ENCODE data around the gene CD33. TPM values are rescaled to one million over a fixed set of nuclear protein-coding genes. Genes with fewer than 3 reads are reported as not detected.

Gene CD33
- total RNA-seq, 1 experiment from 2014 or later: 0.31 TPM

DNA sequence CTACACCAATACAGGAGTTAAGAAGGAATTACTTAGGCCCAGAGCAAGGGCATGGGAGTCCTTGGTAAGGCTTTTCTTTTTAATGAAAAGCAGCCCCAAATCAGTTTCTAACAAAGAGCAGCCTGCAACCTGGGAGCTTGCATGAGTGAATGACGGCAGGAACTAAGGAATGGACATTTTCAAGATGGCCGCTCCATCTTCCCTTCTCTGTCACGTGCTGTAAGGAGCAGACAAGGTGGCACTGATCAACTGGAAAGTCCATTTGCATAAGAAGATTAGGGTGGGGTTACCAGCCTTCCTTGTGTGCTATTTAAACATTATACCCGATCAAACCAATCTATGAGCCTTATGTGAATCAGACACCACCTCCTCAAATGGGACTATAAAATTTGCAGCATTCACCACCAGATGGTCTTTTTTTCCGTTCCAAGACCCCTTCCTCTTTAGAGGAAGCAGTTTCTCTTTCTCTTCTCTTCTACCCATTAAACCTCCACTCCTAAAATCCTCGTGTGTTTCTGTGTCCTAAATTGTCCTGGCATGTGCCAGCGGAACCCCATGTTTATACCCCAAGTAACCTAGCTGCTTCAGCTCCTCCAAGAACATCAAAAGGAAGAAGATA, 23.2 kb downstream of the CD33 start (continued):
- TF ChIP-seq, protein P1, sequence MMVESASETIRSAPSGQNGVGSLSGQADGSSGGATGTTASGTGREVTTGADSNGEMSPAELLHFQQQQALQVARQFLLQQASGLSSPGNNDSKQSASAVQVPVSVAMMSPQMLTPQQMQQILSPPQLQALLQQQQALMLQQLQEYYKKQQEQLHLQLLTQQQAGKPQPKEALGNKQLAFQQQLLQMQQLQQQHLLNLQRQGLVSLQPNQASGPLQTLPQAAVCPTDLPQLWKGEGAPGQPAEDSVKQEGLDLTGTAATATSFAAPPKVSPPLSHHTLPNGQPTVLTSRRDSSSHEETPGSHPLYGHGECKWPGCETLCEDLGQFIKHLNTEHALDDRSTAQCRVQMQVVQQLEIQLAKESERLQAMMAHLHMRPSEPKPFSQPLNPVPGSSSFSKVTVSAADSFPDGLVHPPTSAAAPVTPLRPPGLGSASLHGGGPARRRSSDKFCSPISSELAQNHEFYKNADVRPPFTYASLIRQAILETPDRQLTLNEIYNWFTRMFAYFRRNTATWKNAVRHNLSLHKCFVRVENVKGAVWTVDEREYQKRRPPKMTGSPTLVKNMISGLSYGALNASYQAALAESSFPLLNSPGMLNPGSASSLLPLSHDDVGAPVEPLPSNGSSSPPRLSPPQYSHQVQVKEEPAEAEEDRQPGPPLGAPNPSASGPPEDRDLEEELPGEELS (CRISPR knock-in tag; IDR thresholded peaks at IDR 0.05): no peak
- TF ChIP-seq TEAD4 (CRISPR knock-in tag; IDR thresholded peaks at IDR 0.05) (no peak), JAZF1 (CRISPR knock-in tag; IDR thresholded peaks at IDR 0.05) (no peak), ZNF138 (CRISPR knock-in tag; conservative IDR thresholded peaks at IDR 0.05) (no peak), JUN (CRISPR knock-in tag; IDR thresholded peaks at IDR 0.05) (no peak), SMAD3 (CRISPR knock-in tag; IDR thresholded peaks at IDR 0.05; ENCODE audit: borderline replicate concordance) (no peak)
- TF ChIP-seq, protein P2, sequence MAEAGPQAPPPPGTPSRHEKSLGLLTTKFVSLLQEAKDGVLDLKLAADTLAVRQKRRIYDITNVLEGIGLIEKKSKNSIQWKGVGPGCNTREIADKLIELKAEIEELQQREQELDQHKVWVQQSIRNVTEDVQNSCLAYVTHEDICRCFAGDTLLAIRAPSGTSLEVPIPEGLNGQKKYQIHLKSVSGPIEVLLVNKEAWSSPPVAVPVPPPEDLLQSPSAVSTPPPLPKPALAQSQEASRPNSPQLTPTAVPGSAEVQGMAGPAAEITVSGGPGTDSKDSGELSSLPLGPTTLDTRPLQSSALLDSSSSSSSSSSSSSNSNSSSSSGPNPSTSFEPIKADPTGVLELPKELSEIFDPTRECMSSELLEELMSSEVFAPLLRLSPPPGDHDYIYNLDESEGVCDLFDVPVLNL (CRISPR knock-in tag; IDR thresholded peaks at IDR 0.05; ENCODE audit: borderline replicate concordance, low read depth): no peak
- TF ChIP-seq, protein P3, sequence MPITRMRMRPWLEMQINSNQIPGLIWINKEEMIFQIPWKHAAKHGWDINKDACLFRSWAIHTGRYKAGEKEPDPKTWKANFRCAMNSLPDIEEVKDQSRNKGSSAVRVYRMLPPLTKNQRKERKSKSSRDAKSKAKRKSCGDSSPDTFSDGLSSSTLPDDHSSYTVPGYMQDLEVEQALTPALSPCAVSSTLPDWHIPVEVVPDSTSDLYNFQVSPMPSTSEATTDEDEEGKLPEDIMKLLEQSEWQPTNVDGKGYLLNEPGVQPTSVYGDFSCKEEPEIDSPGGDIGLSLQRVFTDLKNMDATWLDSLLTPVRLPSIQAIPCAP (CRISPR knock-in tag; IDR thresholded peaks at IDR 0.05): no peak
- TF ChIP-seq, protein P4, sequence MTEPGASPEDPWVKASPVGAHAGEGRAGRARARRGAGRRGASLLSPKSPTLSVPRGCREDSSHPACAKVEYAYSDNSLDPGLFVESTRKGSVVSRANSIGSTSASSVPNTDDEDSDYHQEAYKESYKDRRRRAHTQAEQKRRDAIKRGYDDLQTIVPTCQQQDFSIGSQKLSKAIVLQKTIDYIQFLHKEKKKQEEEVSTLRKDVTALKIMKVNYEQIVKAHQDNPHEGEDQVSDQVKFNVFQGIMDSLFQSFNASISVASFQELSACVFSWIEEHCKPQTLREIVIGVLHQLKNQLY (CRISPR knock-in tag; IDR thresholded peaks at IDR 0.05): no peak

DNA sequence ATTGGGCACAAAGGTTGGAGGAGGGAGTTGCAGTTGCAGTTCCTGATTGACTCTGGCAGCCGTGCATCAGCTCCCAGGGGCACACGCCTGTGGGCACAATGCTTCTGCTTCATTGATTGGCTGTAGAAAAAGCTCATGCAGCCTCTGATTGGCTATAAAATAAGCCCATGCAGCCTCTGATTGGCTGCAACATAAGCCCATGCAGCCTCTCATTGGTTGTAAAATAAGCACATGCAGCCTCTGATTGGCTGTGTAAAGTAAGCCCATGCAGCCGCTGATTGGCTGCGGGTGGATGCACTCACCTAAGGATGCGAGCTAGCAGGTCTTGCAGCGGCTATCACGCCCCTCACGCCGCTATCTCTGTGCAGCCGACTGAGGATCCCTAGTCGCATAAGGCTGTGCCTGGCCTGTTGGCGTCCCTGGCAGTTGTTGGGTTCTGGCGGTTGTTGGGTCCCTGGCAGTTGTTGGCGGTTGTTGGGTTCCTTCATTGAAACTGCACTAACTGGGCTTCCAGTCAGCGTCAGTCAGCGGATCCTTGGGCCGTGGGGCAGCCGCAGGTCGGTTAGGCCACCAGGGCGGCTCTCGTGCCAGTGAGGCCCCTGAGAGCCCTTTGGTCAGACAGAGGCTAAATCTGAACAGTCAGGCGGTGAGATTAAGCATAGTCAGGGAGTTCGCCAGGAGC, 26.0 kb downstream of the CD33 start, which contains the start of gene SIGLECL1:
TSS of gene SIGLECL1 (plus strand) at position 295 of the 682 bp plus-strand sequence. CDS start 12,993 bp downstream, outside the sequence.
- peak; percentile 60 for ATAC-seq
- 0 out of 2 replicates have a peak, but pooled peaks cover 3% of the 10 kb centered on the region for H3K4me1 Mint-ChIP-seq
- ChIA-PET CTCF (no interaction called here), POLR2A (no interaction called here)
- H3K9me3 Mint-ChIP-seq: peaks cover 11% of the 10 kb centered on the region
- no peak for TF ChIP-seq ZNF423 (CRISPR knock-in tag; IDR thresholded peaks at IDR 0.05)
- TF ChIP-seq NFYB (CRISPR knock-in tag; conservative IDR thresholded peaks at IDR 0.05; ENCODE audit: low read depth): peak; percentile 62
- H3K4me3 Mint-ChIP-seq: no peak within 1 kb of the TSS
- H3K27ac Mint-ChIP-seq: no peak within 1 kb of the TSS; the same call in 1 of the 2 replicates
- H3K36me3 Mint-ChIP-seq: 0 out of 2 replicates have a peak, but pooled peaks cover 3% of the 10 kb centered on the region
- H3K27me3 Mint-ChIP-seq (ENCODE audit: low read depth): no peaks in the 10 kb centered on the region; the same call in 1 of the 2 replicates
- peak; percentile 18 for DNase-seq (ENCODE audit: low spot score)

DNA sequence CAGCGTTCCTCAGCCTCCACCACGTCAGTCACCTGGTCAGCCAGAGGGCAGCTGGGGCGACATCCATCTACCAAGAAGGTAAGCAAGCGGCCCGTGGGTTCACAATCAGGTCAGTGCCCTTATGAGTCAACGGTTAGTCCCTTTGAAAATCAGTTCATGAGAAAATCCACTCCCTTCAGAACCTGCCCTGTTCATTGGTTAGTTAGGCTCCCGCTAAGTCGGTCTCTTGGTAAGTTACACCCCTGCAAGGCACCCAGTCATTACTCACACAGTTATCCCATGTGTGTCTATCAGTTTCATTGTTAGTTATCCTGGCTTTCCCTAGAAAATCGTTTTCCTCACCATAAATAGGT, 26.6 kb downstream of the CD33 start:
- H3K9me3 Mint-ChIP-seq: peaks cover 11% of the 10 kb centered on the region
- no peaks in the 10 kb centered on the region; the same call in 1 of the 2 replicates for H3K27me3 Mint-ChIP-seq (ENCODE audit: low read depth)
- CTCF ChIA-PET: no interaction called here
- TF ChIP-seq ZNF219 (CRISPR knock-in tag; IDR thresholded peaks at IDR 0.05; ENCODE audit: borderline replicate concordance) (no peak), FOXK1 (CRISPR knock-in tag; IDR thresholded peaks at IDR 0.05) (no peak), NR2C2 (CRISPR knock-in tag; IDR thresholded peaks at IDR 0.05) (no peak), NR3C1 (CRISPR knock-in tag; conservative IDR thresholded peaks at IDR 0.05; ENCODE audit: low read depth) (no peak), NFE2L1 (CRISPR knock-in tag; IDR thresholded peaks at IDR 0.05) (no peak)
- TF ChIP-seq, protein P5, sequence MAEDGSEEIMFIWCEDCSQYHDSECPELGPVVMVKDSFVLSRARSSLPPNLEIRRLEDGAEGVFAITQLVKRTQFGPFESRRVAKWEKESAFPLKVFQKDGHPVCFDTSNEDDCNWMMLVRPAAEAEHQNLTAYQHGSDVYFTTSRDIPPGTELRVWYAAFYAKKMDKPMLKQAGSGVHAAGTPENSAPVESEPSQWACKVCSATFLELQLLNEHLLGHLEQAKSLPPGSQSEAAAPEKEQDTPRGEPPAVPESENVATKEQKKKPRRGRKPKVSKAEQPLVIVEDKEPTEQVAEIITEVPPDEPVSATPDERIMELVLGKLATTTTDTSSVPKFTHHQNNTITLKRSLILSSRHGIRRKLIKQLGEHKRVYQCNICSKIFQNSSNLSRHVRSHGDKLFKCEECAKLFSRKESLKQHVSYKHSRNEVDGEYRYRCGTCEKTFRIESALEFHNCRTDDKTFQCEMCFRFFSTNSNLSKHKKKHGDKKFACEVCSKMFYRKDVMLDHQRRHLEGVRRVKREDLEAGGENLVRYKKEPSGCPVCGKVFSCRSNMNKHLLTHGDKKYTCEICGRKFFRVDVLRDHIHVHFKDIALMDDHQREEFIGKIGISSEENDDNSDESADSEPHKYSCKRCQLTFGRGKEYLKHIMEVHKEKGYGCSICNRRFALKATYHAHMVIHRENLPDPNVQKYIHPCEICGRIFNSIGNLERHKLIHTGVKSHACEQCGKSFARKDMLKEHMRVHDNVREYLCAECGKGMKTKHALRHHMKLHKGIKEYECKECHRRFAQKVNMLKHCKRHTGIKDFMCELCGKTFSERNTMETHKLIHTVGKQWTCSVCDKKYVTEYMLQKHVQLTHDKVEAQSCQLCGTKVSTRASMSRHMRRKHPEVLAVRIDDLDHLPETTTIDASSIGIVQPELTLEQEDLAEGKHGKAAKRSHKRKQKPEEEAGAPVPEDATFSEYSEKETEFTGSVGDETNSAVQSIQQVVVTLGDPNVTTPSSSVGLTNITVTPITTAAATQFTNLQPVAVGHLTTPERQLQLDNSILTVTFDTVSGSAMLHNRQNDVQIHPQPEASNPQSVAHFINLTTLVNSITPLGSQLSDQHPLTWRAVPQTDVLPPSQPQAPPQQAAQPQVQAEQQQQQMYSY (CRISPR knock-in tag; IDR thresholded peaks at IDR 0.05): no peak
- TF ChIP-seq, protein P6, sequence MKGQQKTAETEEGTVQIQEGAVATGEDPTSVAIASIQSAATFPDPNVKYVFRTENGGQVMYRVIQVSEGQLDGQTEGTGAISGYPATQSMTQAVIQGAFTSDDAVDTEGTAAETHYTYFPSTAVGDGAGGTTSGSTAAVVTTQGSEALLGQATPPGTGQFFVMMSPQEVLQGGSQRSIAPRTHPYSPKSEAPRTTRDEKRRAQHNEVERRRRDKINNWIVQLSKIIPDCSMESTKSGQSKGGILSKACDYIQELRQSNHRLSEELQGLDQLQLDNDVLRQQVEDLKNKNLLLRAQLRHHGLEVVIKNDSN (CRISPR knock-in tag; IDR thresholded peaks at IDR 0.05): no peak
- POLR2A ChIA-PET: no interaction called here
- DNase-seq (ENCODE audit: low spot score) (no peak), ATAC-seq (no peak)
- 0 out of 2 replicates have a peak, but pooled peaks cover 3% of the 10 kb centered on the region for H3K36me3 Mint-ChIP-seq
- H3K4me3 Mint-ChIP-seq: no peak overlapping the region
- no peaks in the 10 kb centered on the region for H3K4me1 Mint-ChIP-seq
- no peak overlapping the region for H3K27ac Mint-ChIP-seq
